Neuron (in vitro differentiated cells): ENCODE measurements around the gene SLC12A9.

Experiments
- H2AFZ ChIP-seq: one replicate; pipeline ENCODE4 v1.6.1; 2013; ENCODE audit warnings: low read depth, mild to moderate bottlenecking, inconsistent platforms, low read length, moderate library complexity
- H3K27me3 ChIP-seq: one replicate; pipeline ENCODE4 v1.6.1; 2013; ENCODE audit warnings: low read length; ENCODE audit not compliant: insufficient read depth
- H3K36me3 ChIP-seq: one replicate; pipeline ENCODE4 v1.6.1; 2013; ENCODE audit warnings: low read length; ENCODE audit not compliant: insufficient read depth
- H3K4me1 ChIP-seq: one replicate; pipeline ENCODE4 v1.6.1; 2013; ENCODE audit warnings: low read length; ENCODE audit not compliant: insufficient read depth
- H3K4me3 ChIP-seq: 2 replicates; pipeline ENCODE4 v1.5.1; 2013; ENCODE audit warnings: mild to moderate bottlenecking, low read length, moderate library complexity
- H3K9me3 ChIP-seq: one replicate; pipeline ENCODE4 v1.6.1; 2013; ENCODE audit warnings: low read length

Gene SLC12A9

GRCh38 chr7:100911484-100911883 lies 59.0 kb downstream of the SLC12A9 start:
- no peaks in the 10 kb centered on the region for H3K27me3 ChIP-seq

GRCh38 chr7:100914208-100914878 lies 61.8 kb downstream of the SLC12A9 start:
- H3K27me3 ChIP-seq = no peaks in the 10 kb centered on the region
- no peaks in the 10 kb centered on the region for H3K36me3 ChIP-seq
- no peaks in the 10 kb centered on the region for H3K9me3 ChIP-seq
- no peak overlapping the region for H3K4me3 ChIP-seq
- H2AFZ ChIP-seq = no peak overlapping the region
- no peaks in the 10 kb centered on the region for H3K4me1 ChIP-seq

More at GRCh38 chr7:100911484-100911883, 59.0 kb downstream of the SLC12A9 start:
- no peak overlapping the region for H2AFZ ChIP-seq
- no peaks in the 10 kb centered on the region for H3K4me1 ChIP-seq
- no peak overlapping the region for H3K4me3 ChIP-seq
- H3K36me3 ChIP-seq = no peaks in the 10 kb centered on the region
- H3K9me3 ChIP-seq = peaks cover 2% of the 10 kb centered on the region

- Histone ChIP-seq H3K9me3 (no peaks in the 10 kb centered on the region), H3K36me3 (no peaks in the 10 kb centered on the region), H2AFZ (no peak overlapping the region), H3K4me1 (no peaks in the 10 kb centered on the region), H3K4me3 (no peak overlapping the region), H3K27me3 (no peaks in the 10 kb centered on the region)
Observed at GRCh38 chr7:100914879-100915447, 62.5 kb downstream of the SLC12A9 start.
